ENCODE results near the gene MED23.

Gene MED23

DNA sequence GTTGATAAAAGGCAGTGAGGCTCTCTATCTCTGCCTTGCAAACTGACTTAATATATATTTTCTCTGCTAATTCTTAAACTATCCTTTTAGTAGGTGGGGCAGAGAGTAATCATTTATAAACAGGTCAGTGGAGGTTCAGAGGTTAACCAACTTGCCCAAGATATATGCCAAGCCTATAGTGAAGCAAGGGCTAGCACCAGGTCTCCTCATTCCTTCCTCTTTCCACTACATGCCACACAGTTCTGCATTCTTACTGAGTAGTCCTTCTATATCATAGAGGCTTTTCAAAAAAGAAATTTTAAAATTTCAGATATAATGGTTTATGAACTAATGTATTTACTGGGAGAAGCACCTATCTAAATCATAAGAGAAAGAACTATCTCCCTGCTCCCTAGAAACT, 46.5 kb downstream of the MED23 start:
- no peak overlapping the region for H3K4me3 Mint-ChIP-seq
- DNase-seq (ENCODE audit: low spot score) = no peak

DNA sequence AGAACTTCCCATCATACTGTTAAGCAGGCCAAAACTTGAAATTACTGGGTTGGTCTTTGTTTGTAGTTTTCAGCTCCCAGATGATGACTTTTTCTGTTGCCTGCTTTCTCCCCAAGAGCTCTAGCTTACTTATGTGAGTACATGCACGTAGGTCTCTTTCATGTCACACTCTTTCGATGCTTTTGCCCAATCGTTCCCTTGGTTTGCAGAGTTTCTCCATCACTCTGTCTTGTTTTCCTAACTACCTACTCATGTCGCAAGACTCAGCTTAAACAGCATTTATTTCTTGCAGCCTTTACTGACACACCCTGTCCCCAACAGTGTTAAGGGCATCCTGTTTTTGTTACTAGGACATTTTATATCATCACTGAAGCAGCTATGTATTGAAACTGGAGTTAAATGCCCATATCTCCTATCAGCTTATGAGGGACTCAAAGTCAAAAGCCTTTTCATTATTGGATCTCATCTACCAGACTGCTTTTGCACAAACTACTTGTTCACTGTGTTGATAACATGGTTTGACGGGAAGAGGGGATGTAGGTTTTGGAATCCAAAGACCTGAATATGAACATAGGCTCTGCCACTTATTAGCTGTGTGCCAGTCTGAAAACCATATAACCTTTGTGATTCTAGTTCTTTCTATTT, 52.1 kb downstream of the MED23 start:
- no peaks in the 10 kb centered on the region for H3K4me1 Mint-ChIP-seq (ENCODE audit: low read depth)
- H3K4me3 Mint-ChIP-seq = no peak overlapping the region
- no peaks in the 10 kb centered on the region for H3K9me3 Mint-ChIP-seq
- H3K36me3 Mint-ChIP-seq (ENCODE audit: low read depth) = peaks cover 11% of the 10 kb centered on the region
- no peak for DNase-seq (ENCODE audit: low spot score)
- H3K27me3 Mint-ChIP-seq (ENCODE audit: low read depth) = no peaks in the 10 kb centered on the region
- H3K27ac Mint-ChIP-seq = no peak overlapping the region

More for the DNA sequence above, 46.5 kb downstream of the MED23 start:
- H3K27ac Mint-ChIP-seq = no peak overlapping the region
- no peaks in the 10 kb centered on the region for H3K4me1 Mint-ChIP-seq (ENCODE audit: low read depth)
- peaks cover 17% of the 10 kb centered on the region for H3K36me3 Mint-ChIP-seq (ENCODE audit: low read depth)
- no peaks in the 10 kb centered on the region for H3K27me3 Mint-ChIP-seq (ENCODE audit: low read depth)
- H3K9me3 Mint-ChIP-seq = no peaks in the 10 kb centered on the region

DNA sequence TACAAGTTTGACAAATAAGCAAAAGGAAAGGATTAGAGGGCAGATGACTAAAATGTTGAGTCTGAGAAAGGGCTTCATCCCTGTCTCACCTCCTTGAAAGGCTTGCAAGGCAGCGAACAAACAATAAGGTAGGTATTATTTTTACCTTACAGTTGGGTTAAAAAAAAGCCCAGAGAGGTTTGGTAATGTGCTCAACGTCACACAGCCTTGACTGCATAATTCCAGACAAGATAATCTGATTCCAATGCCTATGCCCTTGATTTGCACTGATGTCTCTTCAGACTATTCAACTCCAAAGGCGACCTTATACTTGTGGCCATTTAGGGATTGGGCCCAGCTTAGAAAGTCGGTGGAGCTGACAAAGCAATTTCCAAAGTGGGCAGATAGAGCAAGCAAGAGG, 53.4 kb downstream of the MED23 start:
- no peaks in the 10 kb centered on the region for H3K27me3 Mint-ChIP-seq (ENCODE audit: low read depth)
- no peak for DNase-seq (ENCODE audit: low spot score)
- peaks cover 11% of the 10 kb centered on the region for H3K36me3 Mint-ChIP-seq (ENCODE audit: low read depth)
- no peak overlapping the region for H3K27ac Mint-ChIP-seq
- no peaks in the 10 kb centered on the region for H3K9me3 Mint-ChIP-seq
- H3K4me1 Mint-ChIP-seq (ENCODE audit: low read depth) = no peaks in the 10 kb centered on the region
- no peak overlapping the region for H3K4me3 Mint-ChIP-seq

DNA sequence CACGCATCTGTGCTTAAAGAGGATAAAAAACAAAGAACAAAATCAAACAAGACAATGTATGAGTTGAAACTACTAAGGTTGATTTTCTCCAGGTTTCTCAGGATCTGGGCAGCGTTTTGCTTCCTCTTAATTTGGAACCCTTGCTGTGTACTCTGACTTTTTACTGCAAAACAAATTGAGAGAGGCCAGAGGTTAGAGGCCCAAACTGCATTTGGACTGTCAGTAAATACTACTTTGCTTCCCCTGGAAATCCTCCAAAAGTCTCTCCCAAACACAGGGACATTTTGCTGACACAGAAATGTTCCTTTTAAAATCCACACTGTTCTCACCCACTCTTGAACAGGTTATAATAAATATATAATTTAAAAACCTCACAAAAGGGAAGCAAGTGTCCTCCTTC, 53.9 kb downstream of the MED23 start:
- DNase-seq (ENCODE audit: low spot score) = no peak
- Mint-ChIP-seq H3K4me1 (ENCODE audit: low read depth) (no peaks in the 10 kb centered on the region), H3K9me3 (no peaks in the 10 kb centered on the region), H3K27ac (no peak overlapping the region), H3K27me3 (ENCODE audit: low read depth) (no peaks in the 10 kb centered on the region), H3K36me3 (ENCODE audit: low read depth) (peaks cover 11% of the 10 kb centered on the region), H3K4me3 (no peak overlapping the region)

DNA sequence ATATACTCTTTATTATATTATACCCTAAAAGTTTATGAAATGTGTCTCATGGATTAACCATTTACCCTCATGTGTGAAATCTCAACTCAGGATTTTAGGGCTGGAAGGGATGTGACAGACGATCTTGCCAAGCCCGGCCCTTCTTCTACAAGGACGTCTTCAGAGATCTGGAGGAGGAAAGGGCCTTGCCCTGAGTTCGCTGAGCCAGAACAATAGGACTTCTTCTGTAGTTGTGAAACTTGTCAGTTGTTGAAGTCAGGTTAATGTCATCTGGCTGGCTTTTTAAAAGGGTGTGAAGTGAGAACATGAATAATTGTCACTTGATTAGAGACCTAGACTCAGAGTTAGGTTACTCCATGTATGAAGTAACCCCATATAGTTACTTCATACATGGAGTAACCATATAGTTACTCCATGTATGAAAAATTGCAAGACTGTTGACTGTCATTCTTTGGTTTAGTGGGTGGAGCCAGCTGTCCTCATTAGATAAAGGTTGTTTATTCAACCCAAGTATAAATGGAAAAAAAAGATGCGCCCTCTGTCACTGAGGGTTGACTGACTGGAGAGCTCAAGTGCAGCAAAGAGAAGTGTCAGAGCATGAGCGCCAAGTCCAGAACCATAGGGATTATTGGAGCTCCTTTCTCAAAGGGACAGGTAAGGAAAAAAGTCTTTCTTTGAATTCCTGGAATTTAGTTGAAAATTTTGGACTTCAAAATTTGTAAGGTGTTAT, 55.2 kb downstream of the MED23 start, which contains the start of gene ARG1:
ARG1 (plus strand) TSS at position 541 of the 730 bp plus-strand sequence; CDS start at position 598, 57 bp downstream.
- Mint-ChIP-seq H3K36me3 (ENCODE audit: low read depth) (peaks cover 7% of the 10 kb centered on the region), H3K27me3 (ENCODE audit: low read depth) (no peaks in the 10 kb centered on the region), H3K4me3 (no peak within 1 kb of the TSS), H3K27ac (no peak within 1 kb of the TSS), H3K9me3 (no peaks in the 10 kb centered on the region), H3K4me1 (ENCODE audit: low read depth) (no peaks in the 10 kb centered on the region)
- DNase-seq (ENCODE audit: low spot score) = no peak

DNA sequence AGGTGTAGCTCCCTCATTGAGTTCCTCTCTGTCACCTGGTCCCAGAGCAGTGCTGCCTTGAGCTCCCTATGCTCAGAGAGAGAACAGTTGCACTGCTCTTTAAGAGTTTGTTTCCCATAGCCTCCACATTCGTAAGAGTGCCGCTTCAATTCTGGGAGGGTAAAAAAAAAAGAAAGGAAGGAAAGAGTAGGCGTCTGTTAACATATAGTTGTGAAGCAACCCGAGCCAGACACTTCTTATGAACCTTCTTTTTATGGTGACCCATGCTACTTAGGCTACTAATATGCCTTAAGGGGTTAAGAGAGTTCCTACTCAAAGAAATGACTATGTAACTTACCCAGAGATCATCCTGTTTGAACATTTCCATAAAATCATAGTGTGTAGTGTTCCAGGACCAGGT, 59.3 kb downstream of the MED23 start:
- Mint-ChIP-seq H3K4me1 (ENCODE audit: low read depth) (no peaks in the 10 kb centered on the region), H3K36me3 (ENCODE audit: low read depth) (peaks cover 5% of the 10 kb centered on the region), H3K27ac (no peak overlapping the region), H3K27me3 (ENCODE audit: low read depth) (peaks cover 4% of the 10 kb centered on the region), H3K4me3 (no peak overlapping the region), H3K9me3 (no peaks in the 10 kb centered on the region)
- DNase-seq (ENCODE audit: low spot score) = no peak

DNA sequence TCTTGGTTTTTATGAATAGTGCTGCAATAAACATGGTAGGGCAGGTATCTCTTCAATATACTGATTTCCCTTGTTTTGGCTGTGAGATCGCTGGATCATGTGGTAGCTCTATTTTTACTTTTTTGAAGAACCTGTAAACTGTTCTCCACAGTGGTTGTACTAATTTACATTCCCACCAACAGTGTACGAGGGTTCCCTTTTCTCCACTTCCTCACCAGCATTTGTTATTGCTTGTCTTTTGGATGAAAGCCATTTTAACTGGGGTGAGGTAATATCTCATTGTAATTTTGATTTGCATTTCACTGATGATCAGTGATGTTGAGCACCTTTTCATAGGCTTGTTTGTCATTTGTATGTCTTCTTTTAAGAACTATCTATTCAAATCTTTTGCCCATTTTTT, 63.0 kb downstream of the MED23 start:
- Mint-ChIP-seq H3K9me3 (no peaks in the 10 kb centered on the region), H3K4me1 (ENCODE audit: low read depth) (no peaks in the 10 kb centered on the region), H3K36me3 (ENCODE audit: low read depth) (no peaks in the 10 kb centered on the region), H3K4me3 (no peak overlapping the region), H3K27me3 (ENCODE audit: low read depth) (peaks cover 5% of the 10 kb centered on the region), H3K27ac (no peak overlapping the region)
- no peak for DNase-seq (ENCODE audit: low spot score)

DNA sequence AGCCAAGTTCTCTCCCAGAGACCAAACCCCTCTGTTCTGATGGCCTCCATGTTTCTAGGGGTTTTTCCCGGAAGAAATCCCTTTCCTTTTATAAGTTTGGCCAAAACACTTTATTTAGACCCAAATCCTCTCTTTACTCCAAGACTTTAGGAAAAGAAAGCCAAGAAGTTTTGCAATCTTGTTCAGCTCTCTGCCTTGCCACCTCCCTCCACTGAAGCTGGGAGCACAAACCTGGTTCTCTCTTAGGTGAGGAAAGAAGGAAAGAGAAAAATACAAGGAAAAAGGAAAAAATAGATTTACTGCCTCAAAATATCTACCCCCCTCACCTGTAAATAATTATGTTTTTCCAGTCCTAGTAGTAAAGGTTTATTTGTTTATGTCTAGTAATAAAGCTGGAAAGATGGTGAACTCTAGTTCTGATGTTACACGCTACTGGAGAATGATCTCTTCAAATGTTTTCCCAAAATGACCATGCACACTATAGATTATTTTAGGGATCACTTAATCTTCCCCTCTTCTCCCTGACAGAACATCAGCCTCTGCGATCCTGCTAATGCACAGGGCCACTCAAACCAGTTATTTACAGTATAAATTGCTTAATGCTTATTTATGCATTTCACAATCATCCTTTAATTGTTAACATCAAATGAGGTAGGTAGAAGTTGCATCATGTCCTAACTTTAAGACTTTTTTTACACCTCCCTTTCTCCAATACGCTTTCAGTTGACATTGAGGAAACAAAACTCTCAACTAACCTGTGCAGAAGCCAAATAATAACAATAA, 65.9 kb downstream of the MED23 start:
- H3K9me3 Mint-ChIP-seq = no peaks in the 10 kb centered on the region
- no peak for DNase-seq (ENCODE audit: low spot score)
- H3K27ac Mint-ChIP-seq = no peak overlapping the region
- H3K27me3 Mint-ChIP-seq (ENCODE audit: low read depth) = peaks cover 5% of the 10 kb centered on the region
- H3K4me1 Mint-ChIP-seq (ENCODE audit: low read depth) = no peaks in the 10 kb centered on the region
- H3K4me3 Mint-ChIP-seq = no peak overlapping the region
- no peaks in the 10 kb centered on the region for H3K36me3 Mint-ChIP-seq (ENCODE audit: low read depth)

DNA sequence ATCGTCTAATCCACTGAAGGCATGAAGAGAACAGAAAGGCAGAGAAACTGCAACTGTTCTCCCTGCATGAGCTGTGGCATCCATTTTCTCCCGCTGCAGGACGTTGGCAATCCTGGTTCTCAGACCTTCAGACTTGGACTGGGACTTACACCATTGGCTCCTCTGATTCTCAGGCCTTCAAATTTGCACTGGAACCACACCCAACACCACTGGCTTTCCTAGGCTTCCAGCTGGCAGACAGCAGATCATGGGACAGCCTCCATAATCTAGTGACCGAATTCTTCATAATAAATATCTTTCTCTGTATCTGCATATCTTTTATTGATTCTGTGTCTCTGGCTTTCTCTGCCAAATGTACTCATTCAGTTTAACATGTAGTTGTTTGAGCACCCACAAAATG, 69.1 kb downstream of the MED23 start:
- Mint-ChIP-seq H3K27me3 (ENCODE audit: low read depth) (peaks cover 11% of the 10 kb centered on the region), H3K9me3 (peaks cover under 1% of the 10 kb centered on the region), H3K4me3 (no peak overlapping the region), H3K27ac (no peak overlapping the region), H3K4me1 (ENCODE audit: low read depth) (no peaks in the 10 kb centered on the region), H3K36me3 (ENCODE audit: low read depth) (no peaks in the 10 kb centered on the region)
- no peak for DNase-seq (ENCODE audit: low spot score)

DNA sequence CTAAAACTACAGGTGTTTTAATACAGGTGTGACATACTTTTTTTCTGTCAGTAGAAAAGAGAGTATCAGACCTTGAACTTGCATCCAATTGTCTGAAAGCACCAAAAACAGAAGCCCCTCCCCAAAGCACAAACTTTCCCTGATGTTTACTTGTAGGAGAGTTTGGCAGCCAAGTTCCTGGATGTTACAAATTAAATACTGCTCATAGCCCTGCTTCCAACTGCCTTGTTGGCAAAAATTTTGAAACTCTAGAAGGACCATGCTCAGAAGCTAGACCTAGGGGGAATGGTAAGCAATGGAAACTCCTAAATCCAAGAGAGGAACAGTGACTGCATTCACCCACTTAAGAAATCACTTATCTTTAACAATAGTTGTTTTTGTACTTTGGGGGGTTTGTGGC, 72.0 kb downstream of the MED23 start:
- peaks cover 4% of the 10 kb centered on the region for H3K9me3 Mint-ChIP-seq
- H3K36me3 Mint-ChIP-seq (ENCODE audit: low read depth) = no peaks in the 10 kb centered on the region
- no peak overlapping the region for H3K4me3 Mint-ChIP-seq
- no peaks in the 10 kb centered on the region for H3K4me1 Mint-ChIP-seq (ENCODE audit: low read depth)
- H3K27ac Mint-ChIP-seq = no peak overlapping the region
- H3K27me3 Mint-ChIP-seq (ENCODE audit: low read depth) = peaks cover 16% of the 10 kb centered on the region
- no peak for DNase-seq (ENCODE audit: low spot score)

DNA sequence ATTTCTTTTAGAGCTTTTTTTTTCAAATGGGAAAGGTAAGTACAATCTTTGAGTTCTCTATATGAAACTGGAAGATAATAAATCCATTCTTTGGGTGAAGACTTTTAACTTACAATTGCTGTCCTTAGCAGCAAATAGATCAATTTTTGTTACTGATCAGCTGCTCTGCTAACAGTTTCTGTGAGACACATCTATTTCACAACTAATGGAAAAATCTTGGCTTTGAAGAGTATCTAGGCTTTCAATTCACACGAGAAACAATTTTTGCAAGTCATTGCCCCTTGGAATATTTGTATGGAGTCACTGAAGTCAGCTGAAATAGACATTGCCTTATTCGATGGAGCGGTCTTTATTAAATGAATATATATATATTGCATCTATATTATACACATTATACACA, 75.5 kb downstream of the MED23 start:
- no peak overlapping the region for H3K27ac Mint-ChIP-seq
- peaks cover 4% of the 10 kb centered on the region for H3K9me3 Mint-ChIP-seq
- no peak overlapping the region for H3K4me3 Mint-ChIP-seq
- H3K36me3 Mint-ChIP-seq (ENCODE audit: low read depth) = no peaks in the 10 kb centered on the region
- H3K27me3 Mint-ChIP-seq (ENCODE audit: low read depth) = peaks cover 31% of the 10 kb centered on the region
- no peak for DNase-seq (ENCODE audit: low spot score)
- no peaks in the 10 kb centered on the region for H3K4me1 Mint-ChIP-seq (ENCODE audit: low read depth)

DNA sequence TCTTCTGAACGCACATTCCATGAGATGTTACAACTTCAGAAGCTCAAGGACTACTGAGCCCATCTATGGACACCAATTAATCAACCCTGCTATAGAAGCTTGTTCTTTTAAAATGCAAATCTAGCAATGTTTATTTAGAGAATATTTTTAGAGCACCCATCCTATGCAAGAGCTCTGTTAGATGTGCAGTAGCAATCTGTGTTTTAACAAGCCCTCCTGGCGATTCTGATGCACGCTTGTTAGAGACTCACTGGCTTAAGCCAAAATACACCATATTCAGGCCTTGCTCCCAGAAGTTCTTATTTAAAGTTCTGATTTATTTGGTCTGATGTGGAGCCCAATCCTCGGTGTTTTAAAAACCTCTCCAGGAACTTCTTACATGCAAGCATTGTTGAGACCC, 76.1 kb downstream of the MED23 start:
- H3K4me1 Mint-ChIP-seq (ENCODE audit: low read depth) = no peaks in the 10 kb centered on the region
- H3K4me3 Mint-ChIP-seq = no peak overlapping the region
- peaks cover 31% of the 10 kb centered on the region for H3K27me3 Mint-ChIP-seq (ENCODE audit: low read depth)
- no peak for DNase-seq (ENCODE audit: low spot score)
- H3K36me3 Mint-ChIP-seq (ENCODE audit: low read depth) = no peaks in the 10 kb centered on the region
- no peak overlapping the region for H3K27ac Mint-ChIP-seq
- peaks cover 4% of the 10 kb centered on the region for H3K9me3 Mint-ChIP-seq

DNA sequence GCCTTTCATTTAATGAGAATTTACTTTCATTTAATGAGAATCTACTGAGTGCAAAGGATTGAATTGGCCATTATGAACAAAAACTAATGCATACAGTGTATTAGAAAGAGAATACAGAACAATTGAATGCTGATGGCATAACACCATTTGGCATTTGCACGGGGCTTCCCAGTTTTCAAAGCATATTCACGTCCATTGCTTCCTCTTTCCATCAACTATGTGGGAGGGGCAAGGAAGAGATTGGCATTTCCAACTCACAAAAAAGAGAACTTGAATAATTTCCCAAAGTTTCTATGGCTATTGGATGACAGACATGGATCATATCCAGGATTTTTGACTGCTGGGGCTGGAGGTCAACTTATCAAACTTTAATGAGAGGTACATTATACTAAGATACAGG, 78.2 kb downstream of the MED23 start:
- H3K36me3 Mint-ChIP-seq (ENCODE audit: low read depth) = no peaks in the 10 kb centered on the region
- peaks cover 4% of the 10 kb centered on the region for H3K9me3 Mint-ChIP-seq
- H3K27me3 Mint-ChIP-seq (ENCODE audit: low read depth) = peaks cover 30% of the 10 kb centered on the region
- no peak overlapping the region for H3K4me3 Mint-ChIP-seq
- H3K27ac Mint-ChIP-seq = no peak overlapping the region
- H3K4me1 Mint-ChIP-seq (ENCODE audit: low read depth) = no peaks in the 10 kb centered on the region
- DNase-seq (ENCODE audit: low spot score) = no peak

DNA sequence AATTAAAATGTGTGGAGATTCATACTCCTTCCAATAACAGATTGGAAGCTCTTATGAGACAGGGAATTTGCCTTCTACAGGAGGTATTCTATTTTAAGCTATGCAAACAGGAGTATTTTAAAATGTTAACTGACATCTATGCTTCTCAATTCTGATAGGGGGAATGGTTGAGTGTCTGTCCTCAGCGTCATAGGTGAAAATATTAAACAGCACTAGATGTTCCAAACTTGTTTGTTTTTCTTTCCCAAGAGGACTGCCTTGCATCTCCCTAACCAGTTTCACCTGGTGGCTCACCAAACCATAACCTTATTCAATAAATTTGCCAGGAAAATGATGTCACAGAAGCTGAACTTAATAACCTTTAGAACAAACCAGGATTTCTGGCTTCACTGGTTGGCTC, 79.6 kb downstream of the MED23 start:
- no peak overlapping the region for H3K27ac Mint-ChIP-seq
- DNase-seq (ENCODE audit: low spot score) = no peak
- H3K4me3 Mint-ChIP-seq = no peak overlapping the region
- H3K4me1 Mint-ChIP-seq (ENCODE audit: low read depth) = no peaks in the 10 kb centered on the region
- H3K9me3 Mint-ChIP-seq = no peaks in the 10 kb centered on the region
- H3K27me3 Mint-ChIP-seq (ENCODE audit: low read depth) = peaks cover 33% of the 10 kb centered on the region
- no peaks in the 10 kb centered on the region for H3K36me3 Mint-ChIP-seq (ENCODE audit: low read depth)

Data from T-helper 2 cell treated with Interferon-gamma antibody and Interleukin-4, amounts not matched to agents 5 μg/mL and 100 μg/mL, for 36 hours (primary cell).